ENCODE data around the gene DNAJA1.
A peak's percentile ranks its signal among the peaks of the same experiment; 100 is the strongest.

DNAJA1 gene

DNA sequence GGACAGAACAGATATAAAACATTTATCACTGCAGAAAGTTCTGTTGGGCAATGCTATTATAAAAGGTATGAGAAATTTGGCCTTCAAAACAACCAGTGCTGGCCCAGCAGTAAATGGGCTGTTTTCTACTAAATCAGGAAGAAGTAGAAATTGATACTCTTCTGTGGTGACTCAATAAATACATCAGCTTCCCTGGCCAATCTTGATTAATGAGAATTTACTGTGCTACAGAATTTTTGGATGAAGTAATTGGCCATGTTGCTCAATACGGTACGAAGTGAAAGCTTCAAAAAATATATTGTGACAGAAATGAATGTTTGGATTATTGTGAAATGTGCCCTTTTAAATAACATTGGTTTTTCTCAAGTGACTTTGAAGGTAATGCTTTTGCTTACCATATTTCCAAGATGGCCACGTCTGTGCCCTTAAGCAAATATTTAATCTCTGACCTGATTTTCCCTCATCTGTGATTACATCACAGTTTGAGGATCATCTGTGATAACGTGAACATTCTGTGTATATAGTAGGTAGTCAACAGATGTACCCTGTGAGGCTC lies 4.2 kb downstream of the DNAJA1 start:
- no peak for DNase-seq (ENCODE audit: low read depth)

DNA sequence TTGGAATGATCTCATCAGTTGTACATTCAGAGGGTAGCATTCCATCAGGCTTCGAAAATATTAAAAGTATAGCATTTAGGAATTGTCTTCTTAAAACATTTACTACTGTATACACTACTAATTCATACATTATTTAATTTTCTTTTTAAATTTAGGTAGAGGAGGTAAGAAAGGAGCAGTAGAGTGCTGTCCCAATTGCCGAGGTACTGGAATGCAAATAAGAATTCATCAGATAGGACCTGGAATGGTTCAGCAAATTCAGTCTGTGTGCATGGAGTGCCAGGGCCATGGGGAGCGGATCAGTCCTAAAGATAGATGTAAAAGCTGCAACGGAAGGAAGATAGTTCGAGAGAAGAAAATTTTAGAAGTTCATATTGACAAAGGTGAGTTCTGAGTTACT lies 5.2 kb downstream of the DNAJA1 start:
- DNase-seq (ENCODE audit: low read depth), result no peak

DNA sequence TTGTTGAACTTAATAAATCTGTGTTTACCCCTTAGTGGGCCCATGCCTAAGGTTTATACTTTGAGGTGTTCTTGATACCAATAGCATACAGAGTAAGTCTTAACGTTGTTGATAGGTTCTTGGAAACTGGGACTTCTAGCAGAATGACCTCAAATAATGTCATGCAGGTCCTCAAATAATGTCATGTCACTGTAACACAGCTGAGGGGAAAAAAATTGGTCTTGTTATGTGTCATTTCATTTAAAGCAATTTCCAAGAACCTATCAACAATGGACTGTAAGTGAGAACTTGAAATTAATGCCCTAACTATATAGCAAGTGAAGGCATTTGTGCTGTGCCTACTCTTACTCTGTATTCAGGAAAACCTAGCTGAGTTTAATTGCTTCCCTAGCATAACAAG lies 7.2 kb downstream of the DNAJA1 start:
- DNase-seq (ENCODE audit: low read depth), result no peak

DNA sequence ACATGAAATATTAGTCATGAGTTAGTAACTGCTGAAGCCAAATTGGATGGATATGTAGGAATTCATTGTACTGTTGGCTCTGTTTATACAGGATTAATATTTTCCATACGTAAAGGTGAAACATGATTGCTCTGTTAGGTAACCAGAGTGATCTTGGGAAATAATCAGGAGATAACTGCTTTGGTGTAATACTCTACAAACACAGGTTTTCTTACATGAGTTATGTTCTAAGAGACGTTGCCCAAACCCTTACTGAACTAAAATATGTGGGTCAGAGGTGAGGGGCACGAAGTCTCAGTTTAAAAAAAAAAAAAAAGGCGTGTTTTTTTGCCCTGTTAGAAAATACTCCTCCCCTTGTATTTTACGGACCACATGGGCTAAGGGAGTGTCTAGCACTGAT lies 7.8 kb downstream of the DNAJA1 start:
- no peak for DNase-seq (ENCODE audit: low read depth)

DNA sequence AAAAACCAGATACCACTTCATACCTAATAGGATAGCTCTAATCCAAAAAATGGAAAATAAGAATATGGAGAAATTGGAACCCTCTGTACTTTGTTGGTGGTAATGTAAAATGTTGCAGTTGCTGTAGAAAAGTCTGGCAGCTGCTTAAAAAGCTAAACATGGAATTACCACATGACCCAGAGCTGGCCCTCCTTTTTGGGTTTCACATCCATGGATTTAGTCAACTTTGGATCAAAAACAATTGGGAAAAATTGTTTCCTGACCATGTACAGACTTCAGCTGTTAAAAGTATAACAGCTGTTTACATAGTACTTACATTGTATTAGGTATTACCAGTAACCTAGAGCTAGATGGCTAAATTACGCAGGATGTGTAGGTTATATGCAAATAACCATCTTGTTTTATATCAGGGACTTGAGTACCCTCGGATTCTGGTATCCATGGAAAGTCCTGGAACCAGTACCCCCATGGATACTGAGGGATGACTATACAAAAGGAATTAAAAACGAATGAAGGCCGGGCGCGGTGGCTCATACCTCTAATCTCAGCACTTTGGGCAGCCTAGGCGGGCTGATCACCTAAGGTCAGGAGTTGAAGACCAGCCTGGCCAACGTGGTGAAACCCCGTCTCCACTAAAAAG lies 15.8 kb downstream of the DNAJA1 start:
- no peak for DNase-seq (ENCODE audit: low read depth)

DNA sequence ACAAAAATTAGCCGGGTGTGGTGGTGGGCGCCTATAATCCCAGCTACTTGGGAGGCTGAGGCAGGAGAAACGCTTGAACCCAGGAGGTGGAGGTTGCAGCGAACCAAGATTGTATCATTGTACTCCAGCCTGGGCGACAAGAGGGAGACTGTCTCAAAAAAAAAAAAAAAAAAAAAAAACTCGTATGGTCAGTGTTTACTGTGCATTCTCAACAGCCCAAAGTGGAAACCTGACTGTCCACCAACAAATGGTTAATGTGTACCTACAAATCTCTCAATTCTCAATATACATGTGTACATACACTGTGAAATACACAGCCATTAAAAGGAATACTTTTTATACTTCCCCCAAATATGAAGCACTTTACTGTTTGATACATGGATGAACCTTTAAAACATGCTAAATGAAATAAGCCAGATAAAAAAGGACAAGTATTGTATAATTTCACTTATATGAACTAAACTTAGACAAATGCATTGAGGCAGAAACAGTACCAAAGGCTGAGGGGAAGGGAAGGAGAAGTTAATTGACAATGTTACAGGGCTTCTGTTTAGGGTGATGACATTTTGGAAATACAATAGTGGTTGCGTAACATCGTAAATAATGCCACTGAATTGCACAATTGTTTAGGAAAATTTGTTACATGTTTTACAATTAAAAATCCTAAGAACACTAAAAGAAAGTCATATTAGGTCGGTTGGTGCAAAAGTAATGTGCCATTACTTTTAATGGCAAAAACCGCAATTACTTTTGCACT lies 16.5 kb downstream of the DNAJA1 start:
- DNase-seq (ENCODE audit: low read depth), result no peak

DNA sequence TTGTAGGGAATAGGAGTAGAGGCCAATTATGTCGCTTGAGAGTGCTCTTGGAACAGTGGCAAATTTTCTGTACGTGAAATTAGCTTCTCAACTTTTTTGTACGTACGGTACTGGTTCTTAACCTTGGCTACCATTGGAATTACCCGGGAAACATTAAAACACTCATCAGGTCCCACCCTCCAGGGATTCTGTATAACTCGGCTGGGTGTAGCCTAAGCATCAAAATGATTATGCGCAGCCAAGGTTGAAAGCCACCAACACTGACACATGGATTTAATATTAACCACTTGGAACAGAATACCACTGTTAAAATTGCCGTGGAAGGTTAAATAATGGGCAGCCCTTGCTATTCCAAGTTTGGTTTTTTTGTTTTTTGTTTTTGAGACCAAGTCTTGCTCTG lies 17.4 kb downstream of the DNAJA1 start:
- no peak for DNase-seq (ENCODE audit: low read depth)

DNA sequence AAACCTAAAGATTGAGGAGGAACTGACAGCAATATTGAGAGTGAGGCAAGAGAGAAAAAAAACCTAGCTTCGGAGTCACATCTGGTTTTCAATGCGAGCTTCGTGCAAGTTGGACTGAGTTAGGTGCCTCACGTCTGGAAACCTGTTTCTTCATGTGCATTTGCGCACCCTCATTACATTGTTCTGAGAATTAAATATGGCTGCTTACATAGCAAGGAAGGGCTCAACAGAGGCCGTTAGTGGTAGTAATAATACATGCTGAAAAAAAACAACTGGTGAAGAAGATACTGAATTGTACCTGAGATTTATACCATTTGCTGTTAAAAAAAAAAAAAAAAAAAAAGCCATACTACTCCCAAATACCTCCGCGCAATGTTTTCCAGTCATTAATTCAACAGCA lies 18.6 kb downstream of the DNAJA1 start:
- DNase-seq (ENCODE audit: low read depth), result no peak

DNA sequence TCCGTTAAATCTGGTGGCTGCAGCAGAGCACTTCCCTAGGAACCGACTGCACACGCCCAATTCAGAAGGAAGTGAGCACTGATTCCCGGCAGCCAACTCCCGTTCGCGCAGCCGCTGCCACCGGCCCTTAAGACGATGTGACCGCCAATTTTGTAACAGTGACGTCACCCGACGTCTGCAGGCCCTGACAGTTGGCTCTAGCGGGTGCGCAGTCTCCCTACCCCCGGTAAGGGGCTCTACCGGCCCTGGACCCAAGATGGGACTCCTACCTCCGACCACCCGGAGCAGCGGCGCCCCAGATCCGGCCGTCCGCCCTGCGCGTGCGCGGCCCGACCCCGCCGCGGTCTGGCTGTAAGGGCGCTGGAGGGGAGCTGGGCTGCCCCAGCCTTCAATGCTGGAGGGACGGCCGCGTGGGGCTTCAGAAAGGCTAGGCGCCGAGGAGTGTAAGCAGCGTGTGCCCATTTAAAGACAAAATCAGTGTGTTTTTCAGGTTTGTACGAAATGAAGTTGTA lies 19.1 kb downstream of the DNAJA1 start:
- DNase-seq (ENCODE audit: low read depth), result peak; percentile 42

DNA sequence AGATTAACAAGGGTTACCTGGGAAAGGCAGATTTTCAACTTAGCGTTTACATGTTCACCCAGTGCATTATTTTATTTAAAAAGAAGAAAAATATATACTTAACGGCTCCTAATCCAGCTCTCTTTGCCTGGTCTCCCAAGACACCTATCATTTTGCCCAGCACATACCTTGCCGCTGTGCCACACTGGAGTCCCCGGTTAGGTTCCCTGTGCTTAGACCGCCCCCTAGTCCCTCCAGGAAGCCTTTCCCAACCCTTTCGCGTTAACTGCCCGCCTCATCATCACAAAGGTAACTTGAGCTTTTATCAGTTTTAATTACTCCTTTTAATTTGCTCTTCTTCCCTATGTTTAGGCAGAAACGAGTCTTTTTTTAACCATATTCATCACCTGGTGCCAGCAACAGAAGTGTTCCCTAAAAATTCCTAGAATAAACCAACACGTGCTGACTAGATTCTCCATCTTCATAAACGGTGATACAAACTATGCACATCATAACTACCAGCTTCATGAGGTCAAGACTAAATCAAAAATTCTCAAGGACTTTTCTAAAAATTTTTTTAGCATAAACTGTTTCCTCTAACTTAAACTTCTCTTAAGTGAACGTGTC lies 19.7 kb downstream of the DNAJA1 start:
- no peak for DNase-seq (ENCODE audit: low read depth)

DNA sequence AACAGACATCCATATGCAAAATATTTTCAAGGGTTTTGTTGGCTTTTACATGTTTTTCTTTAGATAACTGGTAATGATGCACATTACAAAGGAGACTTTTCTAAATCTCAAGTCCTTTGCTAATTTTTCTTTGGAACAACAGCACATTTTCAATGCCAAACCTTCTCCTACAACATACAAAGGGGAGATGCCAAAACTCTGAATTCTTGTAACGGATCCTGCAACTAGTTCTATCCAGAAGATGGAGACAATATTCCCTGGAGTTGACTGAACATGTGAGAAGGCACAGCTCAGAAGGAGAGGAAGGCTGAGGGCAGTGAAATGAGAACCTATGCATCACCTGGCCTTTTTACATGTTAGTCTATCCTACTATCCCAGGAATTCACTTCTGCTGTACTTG lies 21.0 kb downstream of the DNAJA1 start:
- no peak for DNase-seq (ENCODE audit: low read depth)

DNA sequence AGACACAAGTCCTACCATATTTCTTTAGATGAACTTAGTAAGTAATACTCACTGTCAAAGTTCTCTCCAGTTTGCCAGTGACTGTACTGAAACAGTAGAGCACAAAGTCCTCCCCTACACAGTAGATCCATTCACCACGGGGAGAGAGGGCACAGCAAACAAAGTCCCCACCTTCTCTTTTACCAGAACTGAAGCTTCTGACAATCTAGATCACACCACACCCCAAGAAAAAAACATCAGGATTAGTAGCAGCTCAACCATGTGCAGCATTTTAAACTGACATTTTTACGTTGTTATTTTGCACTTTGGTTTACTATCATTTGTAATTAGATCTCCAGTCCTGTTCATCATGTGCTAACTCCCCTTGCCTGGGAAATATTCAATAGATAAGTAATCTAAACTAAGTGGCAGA lies 23.0 kb downstream of the DNAJA1 start:
- no peak for DNase-seq (ENCODE audit: low read depth)

DNA sequence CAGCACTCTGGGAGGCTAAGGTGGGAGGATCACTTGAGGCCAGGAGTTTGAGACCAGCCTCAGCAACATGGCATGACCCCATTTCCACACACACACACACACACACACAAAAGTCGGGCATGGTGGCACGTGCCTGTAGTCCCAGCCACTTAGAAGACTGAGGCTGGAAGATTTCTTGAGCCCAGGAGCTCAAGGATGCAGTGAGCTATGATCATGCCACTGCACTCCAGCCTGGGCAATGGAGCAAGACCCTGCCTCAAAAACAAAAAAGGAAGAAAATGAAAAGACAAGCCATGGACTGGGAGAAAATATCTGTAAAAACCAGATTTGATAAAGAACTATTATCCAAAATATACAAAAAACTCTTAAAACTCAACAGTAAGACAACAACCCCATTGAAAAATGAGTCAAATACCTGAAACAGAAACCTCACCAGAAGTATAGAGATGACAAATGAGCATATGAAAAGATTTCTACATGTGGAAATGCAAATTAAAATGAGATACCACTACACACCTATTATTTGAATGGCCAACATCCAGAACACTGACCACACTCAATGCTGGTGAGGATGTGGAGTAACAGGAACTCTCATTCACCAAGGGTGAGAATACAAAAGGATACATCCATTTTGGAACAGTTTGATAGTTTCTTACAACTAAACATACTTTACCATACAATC lies 24.7 kb downstream of the DNAJA1 start:
- no peak for DNase-seq (ENCODE audit: low read depth)

DNA sequence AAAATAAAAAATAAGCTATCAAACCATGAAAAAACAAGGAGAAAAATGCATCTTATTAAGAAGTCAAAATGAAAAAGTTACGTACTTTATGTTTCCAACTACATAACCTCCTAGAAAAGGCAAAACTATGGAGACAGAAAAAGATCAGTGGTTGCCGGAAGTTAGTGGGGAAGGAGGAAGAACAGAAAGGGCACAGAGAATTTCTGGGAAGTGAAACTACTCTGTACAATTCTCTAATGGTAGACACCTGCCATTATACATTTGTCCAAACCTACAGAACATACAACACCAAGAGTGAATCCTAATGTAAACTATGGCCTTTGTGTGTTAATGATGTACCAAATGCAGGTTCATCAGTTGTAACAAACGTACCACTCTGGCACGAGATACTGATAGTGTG lies 26.1 kb downstream of the DNAJA1 start:
- DNase-seq (ENCODE audit: low read depth), result no peak

DNA sequence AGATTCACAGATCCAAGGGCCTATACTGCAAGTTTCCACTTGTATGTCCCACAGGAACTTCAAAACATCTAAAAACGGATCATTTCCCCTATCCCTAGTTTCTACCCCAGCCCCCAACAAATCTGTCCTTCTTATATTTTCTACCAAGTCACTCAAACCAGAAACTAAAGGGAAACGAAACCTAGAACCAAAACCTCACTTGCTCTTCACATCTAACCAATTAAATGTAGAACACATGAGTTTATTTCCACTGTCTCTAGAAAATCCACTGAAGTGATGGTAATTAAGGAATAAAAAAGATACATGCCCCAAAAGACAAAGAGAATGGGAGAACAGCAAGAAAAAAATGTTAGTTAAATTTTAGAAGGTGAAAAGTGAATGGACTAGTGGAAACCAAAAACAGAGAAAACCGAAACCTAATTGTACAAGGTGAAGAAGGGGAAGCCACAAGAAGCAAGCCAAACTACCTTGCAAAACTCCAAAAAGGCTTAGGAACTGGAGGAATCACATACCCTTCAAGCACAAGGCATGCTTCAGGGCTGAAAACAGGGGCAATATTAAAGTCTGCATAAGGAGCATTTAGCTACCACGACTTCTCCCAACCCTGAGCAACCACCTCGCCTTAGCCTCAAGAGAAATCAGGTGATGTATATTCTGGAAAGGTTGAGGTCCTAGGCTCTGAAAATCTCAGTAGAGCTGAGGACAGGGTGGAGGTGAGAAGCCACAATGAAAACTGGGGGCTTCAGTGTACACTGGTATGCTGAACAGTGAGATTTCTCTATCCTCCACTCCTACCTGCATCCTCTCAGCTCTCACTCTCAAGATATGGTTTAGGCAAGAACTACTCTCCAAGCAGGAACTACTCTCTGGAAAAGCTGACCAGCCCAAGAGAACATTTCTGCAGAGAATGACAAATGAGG lies 40.3 kb downstream of the DNAJA1 start:
- no peak for DNase-seq (ENCODE audit: low read depth)

DNA sequence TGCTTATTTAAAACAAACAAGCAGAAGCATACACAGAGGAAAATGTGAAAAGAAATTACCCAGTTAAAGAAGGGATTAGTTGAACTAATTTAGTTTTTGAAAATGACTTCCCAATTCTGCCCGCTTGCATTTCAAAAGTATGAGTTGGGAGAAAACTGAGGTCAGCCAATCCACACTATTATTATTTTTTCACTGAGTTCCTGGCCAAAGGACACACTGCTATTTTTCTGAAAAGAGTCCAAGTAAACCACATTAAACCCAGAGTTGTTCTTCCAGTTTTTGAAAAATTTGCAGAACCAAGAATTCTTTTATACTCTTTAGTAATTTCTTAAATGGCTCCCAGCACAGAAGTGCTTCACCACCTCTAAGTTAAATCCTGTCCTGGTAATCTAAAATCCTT lies 43.9 kb downstream of the DNAJA1 start:
- no peak for DNase-seq (ENCODE audit: low read depth)

DNA sequence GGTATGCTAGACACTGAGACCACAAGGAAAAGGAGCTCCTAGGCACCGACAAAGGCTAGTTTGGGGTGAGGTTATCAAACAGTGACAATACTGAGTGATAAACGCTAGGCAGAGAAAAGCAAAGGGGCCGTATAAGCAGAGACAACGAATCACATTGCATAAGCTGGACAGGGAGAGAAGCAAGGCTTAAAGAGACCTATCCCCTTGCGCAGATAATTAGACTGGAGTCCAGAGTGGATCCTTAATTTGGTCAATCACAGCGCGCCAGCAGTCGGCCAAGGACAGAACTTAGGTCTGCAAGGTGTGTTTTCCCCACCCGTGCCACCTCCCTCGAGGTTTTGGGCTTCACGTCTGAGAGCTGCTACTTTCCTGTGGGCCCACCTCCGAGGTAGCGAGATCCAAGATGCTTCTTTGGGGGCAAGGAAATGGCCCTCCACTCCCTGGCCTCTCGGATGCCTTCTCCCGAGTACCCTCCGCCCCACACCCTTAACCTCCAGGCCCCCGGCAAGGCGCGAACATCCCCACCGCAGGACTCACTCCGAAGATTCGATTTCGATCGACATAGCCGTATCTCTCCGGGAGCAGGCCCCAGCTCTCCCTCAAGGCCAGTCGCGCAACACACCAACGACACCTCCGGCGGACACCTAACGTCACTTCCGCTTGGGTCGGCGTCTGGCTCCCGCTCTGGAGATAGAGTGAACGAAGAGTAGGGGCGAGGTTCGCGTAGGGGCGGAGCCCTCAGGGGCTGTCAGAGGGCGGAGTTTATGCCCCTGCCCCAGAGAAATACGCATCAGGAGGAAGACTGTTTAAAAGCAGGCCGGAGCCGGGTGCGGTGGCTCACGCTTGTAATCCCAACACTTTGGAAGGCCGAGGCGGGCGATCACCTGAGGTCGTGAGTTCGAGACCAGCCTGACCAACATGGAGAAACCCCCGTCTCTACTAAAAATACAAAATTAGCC lies 51.3 kb downstream of the DNAJA1 start, which contains the start of gene SMU1:
SMU1 (minus strand) TSS at position 629 of the 959 bp plus-strand sequence; CDS start at position 563, 66 bp downstream.
- DNase-seq (ENCODE audit: low read depth), result peak; percentile 88

DNA sequence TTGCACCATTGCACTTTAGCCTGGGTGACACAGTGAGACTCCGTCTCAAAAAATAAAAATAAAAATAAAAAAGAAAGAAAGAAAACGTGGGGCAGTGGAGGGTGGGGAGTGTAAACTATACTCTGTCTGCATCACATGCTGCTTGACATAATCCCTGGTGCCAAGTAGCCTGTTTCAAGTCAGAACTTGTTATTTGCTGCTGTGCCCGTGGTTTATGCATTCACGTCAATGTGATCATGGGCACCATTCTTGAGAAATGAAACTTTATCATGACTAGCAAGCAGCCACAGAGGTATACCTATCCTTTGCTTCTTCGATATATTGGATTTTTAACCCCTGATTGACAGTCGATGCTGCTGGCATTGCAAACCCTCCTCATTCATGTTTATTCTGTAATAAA lies 55.5 kb downstream of the DNAJA1 start:
- DNase-seq (ENCODE audit: low read depth), result no peak

DNA sequence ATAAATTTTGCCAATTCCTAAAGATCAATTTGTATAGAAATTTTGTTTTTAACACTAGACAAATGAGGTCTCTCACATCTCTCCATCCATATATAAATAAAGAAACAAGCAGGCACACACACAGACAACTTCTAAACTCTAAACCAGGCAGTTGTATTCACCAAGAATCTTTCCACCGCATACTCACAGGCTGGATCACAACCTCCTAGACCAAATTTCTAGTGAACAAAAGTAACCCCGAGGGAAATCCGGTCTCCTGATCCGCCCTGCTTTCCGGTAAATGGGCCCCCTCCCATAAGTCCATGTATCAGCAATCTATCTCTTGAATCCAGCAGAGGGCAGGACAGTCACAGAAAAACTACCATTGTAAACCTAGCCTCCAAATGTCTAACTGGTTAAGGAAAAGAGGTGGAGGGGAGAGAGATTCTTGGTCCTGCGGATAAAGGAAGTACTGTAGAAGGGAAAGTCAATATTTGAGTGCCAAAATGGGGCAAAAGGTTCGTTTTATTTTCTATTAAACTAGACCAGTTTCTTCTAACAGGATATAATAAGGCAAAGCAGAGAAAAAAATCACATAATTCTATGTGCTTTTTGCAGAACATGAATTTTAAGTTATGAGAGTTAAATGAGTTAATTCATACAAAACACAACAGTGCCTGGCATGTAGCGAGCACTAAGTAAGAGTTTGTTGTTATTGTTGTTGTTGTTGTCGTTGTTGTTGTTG lies 56.2 kb downstream of the DNAJA1 start:
- DNase-seq (ENCODE audit: low read depth), result peak; percentile 13

All from stimulated activated CD8-positive, alpha-beta memory T cell treated with anti-CD3 and anti-CD28 coated beads, Interleukin-4, amount 100 ng/mL, for 24 hours (primary cell).